H1 (cell line): ENCODE data around the gene RPA4. TPM values are rescaled to one million over a fixed set of nuclear protein-coding genes. Genes with fewer than 3 reads are reported as not detected.

Experiments used
- CTCF ChIA-PET: fragments of 300-600 bp; sonication (Branson Sonifier 250); formaldehyde crosslinking; loops from one replicate; lab custom pipeline; 2021; ENCODE audit not compliant: partially characterized antibody; lab: Charles Lee
- POLR2A ChIA-PET: fragments of 300-600 bp; sonication (Branson Sonifier 250); formaldehyde crosslinking; loops from one replicate; lab custom pipeline; 2021; ENCODE audit warnings: inconsistent platforms; ENCODE audit not compliant: partially characterized antibody; lab: Charles Lee
- DNase-seq, 2 experiments: peaks; one replicate each; pipeline versions ENCODE4 v3.0.0 to v3.0.0-alpha.2; 2010 to 2022; ENCODE audit warnings: low spot score in 2 of 2, low read depth in 1 of 2, mixed read lengths in 1 of 2
- FAIRE-seq: peaks from 2 replicates; lab custom pipeline; 2011; peaks lifted over from hg19 to GRCh38; lab: Jason Lieb, UNC
- H2AFZ ChIP-seq: 2 replicates; pipeline ENCODE4 v1.8.1; 2012; ENCODE audit warnings: low read length, inconsistent platforms
- H2AK5ac ChIP-seq: 2 replicates; pipeline ENCODE4 v1.6.1; 2013; ENCODE audit warnings: low read depth, low read length
- H2BK120ac ChIP-seq: replicated peaks from 2 replicates; pipeline ENCODE3; 2013; ENCODE audit warnings: low read depth, low read length, inconsistent platforms
- H2BK12ac ChIP-seq: 2 replicates; pipeline ENCODE4 v1.6.1; 2013; ENCODE audit warnings: low read depth, low read length
- H2BK15ac ChIP-seq: 2 replicates; pipeline ENCODE4 v1.6.1; 2013; ENCODE audit warnings: low read length
- H2BK20ac ChIP-seq: 2 replicates; pipeline ENCODE4 v1.6.1; 2013; ENCODE audit warnings: low read length
- H2BK5ac ChIP-seq: 2 replicates; pipeline ENCODE4 v1.6.1; 2013; ENCODE audit warnings: low read depth, low read length
- H3K14ac ChIP-seq: 2 replicates; pipeline ENCODE4 v1.6.1; 2013; ENCODE audit warnings: inconsistent platforms; ENCODE audit not compliant: insufficient read length
- H3K18ac ChIP-seq: 2 replicates; pipeline ENCODE4 v1.6.1; 2013; ENCODE audit warnings: low read length; ENCODE audit errors: extremely low read depth
- H3K23ac ChIP-seq: 2 replicates; pipeline ENCODE4 v1.6.1; 2013; ENCODE audit warnings: inconsistent platforms; ENCODE audit not compliant: insufficient read length
- H3K23me2 ChIP-seq: 2 replicates; pipeline ENCODE4 v1.6.1; 2013; ENCODE audit warnings: low read depth, low read length
- H3K27ac ChIP-seq: 2 replicates; pipeline ENCODE4 v1.6.1; 2011; ENCODE audit warnings: low read depth, low read length, inconsistent platforms
- H3K27me3 ChIP-seq, 4 experiments: replicated peaks in 1 of 4; 1 replicate in 1 of 4; 2 replicates in 3 of 4; pipeline versions ENCODE4 v1.6.1 to v1.8.1; 2011 to 2013; ENCODE audit warnings: low read length in 3 of 4, mild to moderate bottlenecking in 3 of 4, inconsistent platforms in 2 of 4, mixed read lengths in 2 of 4, moderate library complexity in 1 of 4; ENCODE audit not compliant: control insufficient read depth in 3 of 4, insufficient read depth in 3 of 4; ENCODE audit errors: extremely low read depth in 1 of 4
- H3K36me3 ChIP-seq, 4 experiments: 2 replicates each; pipeline versions ENCODE4 v1.6.1 to v1.8.1; 2011 to 2013; ENCODE audit warnings: mild to moderate bottlenecking in 4 of 4, low read length in 3 of 4, moderate library complexity in 2 of 4, control low read depth in 1 of 4, inconsistent platforms in 1 of 4; ENCODE audit not compliant: insufficient read depth in 4 of 4, control insufficient read depth in 2 of 4
- H3K4ac ChIP-seq: replicated peaks from 2 replicates; pipeline ENCODE3; 2013; ENCODE audit warnings: low read length, low read depth, mixed read lengths, inconsistent platforms; ENCODE audit not compliant: insufficient read length
- H3K4me1 ChIP-seq, 4 experiments: replicated peaks in 1 of 4; 1 replicate in 1 of 4; 2 replicates in 3 of 4; pipeline versions ENCODE4 v1.6.1 to v1.8.1; 2011 to 2013; ENCODE audit warnings: low read length in 3 of 4, inconsistent platforms in 2 of 4, mixed read lengths in 1 of 4; ENCODE audit not compliant: insufficient read depth in 4 of 4, control insufficient read depth in 3 of 4
- H3K4me2 ChIP-seq, 2 experiments: 2 replicates each; pipeline versions ENCODE4 v1.6.1 to v1.8.1; 2011 to 2013; ENCODE audit warnings: low read depth in 2 of 2, low read length in 2 of 2, control low read depth in 1 of 2, inconsistent platforms in 1 of 2, mild to moderate bottlenecking in 1 of 2; ENCODE audit not compliant: insufficient read depth in 1 of 2
- H3K4me3 ChIP-seq, 4 experiments: fragments of 200-600, 300-600 bp in 1 of 4; sonication (generic), shearing (Covaris generic), sonication (Bioruptor Twin) in 1 of 4; 2 replicates each; pipeline versions ENCODE4 v1.5.1 to v1.8.1; 2011 to 2016; ENCODE audit warnings: low read length in 4 of 4, low read depth in 3 of 4, control low read depth in 2 of 4, inconsistent platforms in 2 of 4, mild to moderate bottlenecking in 2 of 4, mixed read lengths in 1 of 4, moderate library complexity in 1 of 4; ENCODE audit not compliant: insufficient read depth in 2 of 4; ENCODE audit errors: extremely low read depth in 1 of 4
- H3K56ac ChIP-seq: replicated peaks from 2 replicates; pipeline ENCODE3; 2013; ENCODE audit warnings: low read depth, mild to moderate bottlenecking, mixed read lengths, low read length, inconsistent platforms; ENCODE audit not compliant: insufficient read length
- H3K79me1 ChIP-seq: 2 replicates; pipeline ENCODE4 v1.6.1; 2013; ENCODE audit warnings: low read depth, low read length, control low read depth
- H3K79me2 ChIP-seq, 2 experiments: 2 replicates each; pipeline versions ENCODE4 v1.6.1 to v1.8.1; 2012 to 2013; ENCODE audit warnings: low read length in 2 of 2, mild to moderate bottlenecking in 2 of 2, inconsistent platforms in 1 of 2; ENCODE audit not compliant: insufficient read depth in 2 of 2, control insufficient read depth in 1 of 2
- H3K9ac ChIP-seq, 4 experiments: replicated peaks in 1 of 4; 1 replicate in 1 of 4; 2 replicates in 3 of 4; pipeline versions ENCODE4 v1.6.1 to v1.8.1; 2011 to 2013; ENCODE audit warnings: low read depth in 3 of 4, low read length in 3 of 4, control low read depth in 2 of 4, mild to moderate bottlenecking in 2 of 4, moderate library complexity in 2 of 4, inconsistent platforms in 1 of 4; ENCODE audit errors: extremely low read depth in 1 of 4
- H3K9me3 ChIP-seq, 2 experiments: 2 replicates each; pipeline versions ENCODE4 v1.6.1 to v1.8.1; 2012 to 2013; ENCODE audit warnings: mild to moderate bottlenecking in 2 of 2, moderate library complexity in 2 of 2, control low read depth in 1 of 2, inconsistent platforms in 1 of 2, low read depth in 1 of 2, low read length in 1 of 2, mixed read lengths in 1 of 2; ENCODE audit not compliant: insufficient read depth in 2 of 2
- H4K20me1 ChIP-seq, 2 experiments: replicated peaks in 1 of 2; 2 replicates each; pipeline versions ENCODE3 to v1.8.1; 2011 to 2013; ENCODE audit warnings: inconsistent platforms in 2 of 2, low read length in 2 of 2, mild to moderate bottlenecking in 1 of 2; ENCODE audit not compliant: insufficient read depth in 2 of 2, control insufficient read depth in 1 of 2
- H4K5ac ChIP-seq: 2 replicates; pipeline ENCODE4 v1.6.1; 2013; ENCODE audit warnings: low read length, low read depth, mixed read lengths, inconsistent platforms; ENCODE audit not compliant: insufficient read length
- H4K8ac ChIP-seq: 2 replicates; pipeline ENCODE4 v1.8.0; 2013; ENCODE audit warnings: mild to moderate bottlenecking, moderate library complexity, low read length, inconsistent platforms; ENCODE audit not compliant: insufficient read depth; ENCODE audit errors: extremely low read depth
- H4K91ac ChIP-seq: replicated peaks from 2 replicates; pipeline ENCODE3; 2013; ENCODE audit warnings: low read length, mixed read lengths, inconsistent platforms; ENCODE audit not compliant: insufficient read length
- GABPA ChIP-seq: IDR thresholded peaks from 2 replicates; pipeline ENCODE4 v1.6.1; 2011; ENCODE audit warnings: mild to moderate bottlenecking, low read length, moderate library complexity, borderline replicate concordance; ENCODE audit not compliant: insufficient read depth
- MAFK ChIP-seq: IDR thresholded peaks from 2 replicates; pipeline ENCODE4 v1.6.1; 2012; ENCODE audit warnings: low read depth, mild to moderate bottlenecking, improper control_type of control experiment, low read length
- TAF7 ChIP-seq: optimal IDR thresholded peaks from 2 replicates; pipeline ENCODE3; 2011; ENCODE audit warnings: low read depth, mild to moderate bottlenecking, inconsistent platforms, low read length, moderate library complexity, borderline replicate concordance
- USF2 ChIP-seq: IDR thresholded peaks from 2 replicates; pipeline ENCODE4 v1.6.1; 2011; ENCODE audit warnings: low read length, improper control_type of control experiment
- ZNF274 ChIP-seq: IDR thresholded peaks from 2 replicates; pipeline ENCODE4 v1.7.0; 2012; ENCODE audit warnings: low read length, borderline replicate concordance; ENCODE audit errors: extremely low read depth
- WGBS, 2 experiments: shearing (Covaris generic) in 1 of 2; methylation state at CpG; one replicate each; pipeline versions ENCODE4 v1.1.6 to v1.1.7; 2013 to 2015; ENCODE audit warnings: low lambda C conversion rate in 2 of 2, mixed read lengths in 2 of 2, inconsistent platforms in 1 of 2, low coverage in 1 of 2, missing lambda C conversion rate in 1 of 2; ENCODE audit not compliant: insufficient replicate concordance in 2 of 2, insufficient coverage in 1 of 2, insufficient read length in 1 of 2; ENCODE audit errors: extremely low coverage in 1 of 2, missing lambda C conversion rate in 1 of 2; 5-methylcytosine and 5-hydroxymethylcytosine counted together
- polyA plus RNA-seq, 7 experiments: library from polyadenylated mRNA; depleted of rRNA in 3 of 7; stranded (reverse) in 5 of 7; unstranded in 2 of 7; fragments of >200 nt in 5 of 7; fragments of 200-250 nt in 2 of 7; gene quantifications; 1 replicate in 5 of 7; 2 replicates in 1 of 7; 4 replicates in 1 of 7; pipeline versions ENCODE4 v1.2.1 to v1.2.3, GENCODE V29; 2011 to 2013; ENCODE audit warnings: missing spikeins in 2 of 7, mixed read lengths in 2 of 7
- total RNA-seq: library from RNA; stranded (reverse); fragmentation: NEBNext Ultra II Directional; extraction: Animal tissue kit (Norgen Biotek cat#: 25700); gene quantifications from 2 replicates; pipeline ENCODE4 v1.2.1, GENCODE V29; 2021

RPA4 gene
- total and polyA plus RNA-seq, 2 of the 8 experiments (the other 6 are each of a cell fraction or from before 2014, with no cell fraction given) = 0.17 to 0.24 TPM

GRCh38 chrX:96924581-96924980 is 40.9 kb downstream of the RPA4 start:
- Histone ChIP-seq H3K4me1 (no peaks in the 10 kb centered on the region), H3K23me2 (no peaks in the 10 kb centered on the region), H2BK5ac (no peak overlapping the region), H2BK12ac (no peak overlapping the region), H2BK120ac (no peak overlapping the region), H3K79me2 (no peaks in the 10 kb centered on the region), H3K56ac (no peak overlapping the region), H3K9me3 (no peaks in the 10 kb centered on the region), H4K20me1 (no peaks in the 10 kb centered on the region), H3K9ac (no peak overlapping the region), H3K14ac (no peak overlapping the region), H3K4ac (no peak overlapping the region), H3K23ac (no peak overlapping the region), H2BK20ac (no peak overlapping the region), H3K27ac (no peak overlapping the region), H3K4me3 (no peak overlapping the region), H4K8ac (no peak overlapping the region), H3K27me3 (no peaks in the 10 kb centered on the region), H2AFZ (no peak overlapping the region), H4K5ac (no peak overlapping the region), H2AK5ac (no peak overlapping the region), H3K18ac (no peak overlapping the region), H3K36me3 (no peaks in the 10 kb centered on the region), H4K91ac (no peak overlapping the region), H3K4me2 (no peak overlapping the region), H2BK15ac (no peak overlapping the region), H3K79me1 (no peaks in the 10 kb centered on the region)
- FAIRE-seq (no peak), DNase-seq (no peak)
- POLR2A ChIA-PET = no interaction called here
- CTCF ChIA-PET = no interaction called here
- TF ChIP-seq ZNF274 (no peak), TAF7 (no peak), MAFK (no peak), USF2 (no peak), GABPA (no peak)
- 90% methylated on average over 2 of the region's 3 CpGs; no CpG with 5 or more reads in 1 of the 2 experiments for WGBS, 2 experiments
